GM12865 (cell line): ENCODE data around the gene ST3GAL2.
A peak's percentile ranks its signal among the peaks of the same experiment; 100 is the strongest.

Experiments used
- DNase-seq: peaks from one replicate; pipeline ENCODE4 v3.0.0; 2010; ENCODE audit warnings: low read depth
- H3K4me3 ChIP-seq: 2 replicates; pipeline ENCODE4 v1.5.1; 2011; ENCODE audit warnings: mild to moderate bottlenecking, low read depth, low read length, control low read depth
- TF ChIP-seq, protein P1 (sequence below): IDR thresholded peaks from 2 replicates; pipeline ENCODE4 v1.5.1; 2011; ENCODE audit warnings: low read length, control low read depth, low read depth, inconsistent platforms; ENCODE audit not compliant: insufficient read depth; ENCODE audit errors: missing control alignments

ST3GAL2 gene

DNA sequence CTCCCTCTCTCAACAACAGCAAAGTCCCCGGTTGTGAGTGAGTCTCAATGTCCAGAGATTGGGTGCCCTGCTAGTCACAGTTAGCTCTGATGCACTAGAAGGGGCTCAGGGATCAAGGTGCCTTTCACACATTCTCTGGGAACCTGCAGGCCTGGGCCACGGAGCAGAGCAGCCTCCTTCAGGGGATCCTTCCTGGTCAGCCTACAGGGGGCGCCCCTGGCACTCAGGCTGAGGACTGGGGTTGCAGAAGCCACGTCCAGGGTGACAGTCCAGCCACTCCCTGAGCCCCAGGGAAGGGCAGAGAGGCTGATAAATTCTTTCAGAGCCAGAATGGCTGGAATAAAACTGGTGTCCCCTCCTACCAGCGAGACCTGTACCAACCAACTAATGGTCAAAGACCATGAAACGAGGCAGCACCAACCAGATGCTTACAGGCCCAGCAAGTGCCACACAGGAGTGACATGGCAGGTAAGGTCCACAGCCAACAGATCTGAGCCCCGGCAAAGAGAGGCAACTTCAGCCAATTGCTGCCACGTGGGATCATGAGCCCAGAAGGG is 43.5 kb downstream of the ST3GAL2 start:
- DNase-seq, result peak; percentile 82
- TF ChIP-seq, protein P1, sequence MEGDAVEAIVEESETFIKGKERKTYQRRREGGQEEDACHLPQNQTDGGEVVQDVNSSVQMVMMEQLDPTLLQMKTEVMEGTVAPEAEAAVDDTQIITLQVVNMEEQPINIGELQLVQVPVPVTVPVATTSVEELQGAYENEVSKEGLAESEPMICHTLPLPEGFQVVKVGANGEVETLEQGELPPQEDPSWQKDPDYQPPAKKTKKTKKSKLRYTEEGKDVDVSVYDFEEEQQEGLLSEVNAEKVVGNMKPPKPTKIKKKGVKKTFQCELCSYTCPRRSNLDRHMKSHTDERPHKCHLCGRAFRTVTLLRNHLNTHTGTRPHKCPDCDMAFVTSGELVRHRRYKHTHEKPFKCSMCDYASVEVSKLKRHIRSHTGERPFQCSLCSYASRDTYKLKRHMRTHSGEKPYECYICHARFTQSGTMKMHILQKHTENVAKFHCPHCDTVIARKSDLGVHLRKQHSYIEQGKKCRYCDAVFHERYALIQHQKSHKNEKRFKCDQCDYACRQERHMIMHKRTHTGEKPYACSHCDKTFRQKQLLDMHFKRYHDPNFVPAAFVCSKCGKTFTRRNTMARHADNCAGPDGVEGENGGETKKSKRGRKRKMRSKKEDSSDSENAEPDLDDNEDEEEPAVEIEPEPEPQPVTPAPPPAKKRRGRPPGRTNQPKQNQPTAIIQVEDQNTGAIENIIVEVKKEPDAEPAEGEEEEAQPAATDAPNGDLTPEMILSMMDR, result peak; percentile 82
- H3K4me3 ChIP-seq, result no peak overlapping the region

DNA sequence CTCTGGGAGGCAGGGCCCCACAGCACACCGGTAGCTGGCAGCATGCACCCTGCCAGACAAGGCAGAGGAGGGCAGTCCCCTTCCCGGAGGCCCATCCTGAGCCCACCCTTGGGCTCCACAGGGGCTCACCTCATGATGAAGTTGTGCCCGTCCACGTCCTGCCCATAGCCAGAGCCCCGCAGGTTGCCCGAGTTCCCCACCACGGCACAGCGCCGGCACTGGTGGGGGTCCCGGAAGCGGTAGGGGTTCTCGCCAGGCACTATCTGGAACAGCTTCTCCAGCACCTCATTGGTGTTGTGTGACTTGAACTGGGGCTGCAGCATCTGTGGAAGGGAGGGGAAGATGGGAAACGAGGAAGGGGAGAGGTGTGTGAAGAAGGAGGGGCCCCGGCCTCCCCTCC is 44.0 kb downstream of the ST3GAL2 start:
- H3K4me3 ChIP-seq, result no peak overlapping the region
- TF ChIP-seq, protein P1, result no peak
- no peak for DNase-seq

DNA sequence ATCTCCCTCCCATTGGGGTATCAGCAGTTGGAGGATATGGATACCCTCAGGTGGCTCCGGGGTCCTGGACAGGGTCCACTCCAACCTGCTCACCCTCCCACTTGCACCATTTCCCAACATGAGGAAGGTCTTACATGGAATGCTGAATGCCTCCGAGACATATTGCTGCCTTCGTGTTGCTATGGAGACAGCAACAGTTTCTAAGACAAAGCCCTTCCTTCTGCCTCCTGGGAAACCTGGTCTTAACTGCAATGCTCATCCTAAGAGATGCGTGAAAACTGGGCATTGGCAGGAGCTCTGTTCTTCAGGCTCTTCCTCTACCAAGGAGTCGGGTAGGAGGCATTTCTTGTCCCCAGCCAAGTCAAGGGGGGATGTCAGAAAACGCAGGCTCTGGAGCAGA is 45.2 kb downstream of the ST3GAL2 start:
- no peak overlapping the region for H3K4me3 ChIP-seq
- TF ChIP-seq, protein P1, result no peak
- DNase-seq, result no peak

DNA sequence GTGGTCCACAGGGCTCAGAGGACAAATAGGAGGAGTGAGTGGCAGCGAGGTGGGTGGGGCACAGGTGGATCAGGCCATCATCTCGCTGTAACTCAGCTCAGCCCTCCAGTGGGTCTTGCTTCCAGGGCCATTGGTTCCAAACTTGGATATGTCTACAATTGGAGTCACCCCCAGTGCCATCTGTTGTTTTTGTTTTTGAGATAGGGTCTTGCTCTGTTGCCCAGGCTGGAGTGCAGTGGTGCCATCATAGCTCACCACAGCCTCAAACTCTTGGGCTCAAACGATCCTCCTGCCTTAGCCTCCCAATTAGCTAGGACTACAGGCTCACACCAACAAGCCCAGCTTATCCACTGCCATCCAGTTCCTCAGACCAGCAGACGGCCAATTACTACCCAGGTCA is 46.3 kb downstream of the ST3GAL2 start:
- TF ChIP-seq, protein P1, result no peak
- DNase-seq, result no peak
- H3K4me3 ChIP-seq, result no peak overlapping the region

DNA sequence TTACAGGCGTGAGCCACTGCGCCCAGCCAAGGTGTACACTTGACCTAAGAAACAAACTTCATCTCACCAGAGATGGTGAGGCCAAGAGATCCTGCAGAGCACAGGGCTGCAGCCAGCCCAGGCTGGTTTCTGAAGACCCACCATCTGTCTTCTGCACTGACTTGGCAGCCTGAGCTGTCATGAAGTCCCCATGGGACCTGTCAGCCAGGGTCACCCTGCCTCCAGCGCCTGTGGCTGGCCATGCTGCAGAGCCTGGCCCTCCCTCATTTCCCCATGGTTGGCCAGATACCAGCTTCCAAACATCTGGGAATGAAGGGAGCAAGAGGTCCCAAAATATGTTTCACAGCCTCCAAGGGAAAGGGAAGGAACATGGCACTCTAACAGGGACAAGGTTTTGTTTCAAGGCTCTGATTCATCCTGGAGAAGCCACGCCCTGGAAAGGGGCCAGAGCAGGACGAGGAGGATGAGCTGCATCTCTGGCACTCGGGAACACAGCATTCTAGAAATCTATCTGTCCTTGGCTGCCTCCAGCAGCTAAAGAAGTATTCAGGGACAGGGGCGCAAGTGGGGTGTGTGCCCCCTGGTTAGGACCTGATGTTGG is 46.9 kb downstream of the ST3GAL2 start:
- no peak for DNase-seq
- TF ChIP-seq, protein P1, result no peak
- no peak overlapping the region for H3K4me3 ChIP-seq

DNA sequence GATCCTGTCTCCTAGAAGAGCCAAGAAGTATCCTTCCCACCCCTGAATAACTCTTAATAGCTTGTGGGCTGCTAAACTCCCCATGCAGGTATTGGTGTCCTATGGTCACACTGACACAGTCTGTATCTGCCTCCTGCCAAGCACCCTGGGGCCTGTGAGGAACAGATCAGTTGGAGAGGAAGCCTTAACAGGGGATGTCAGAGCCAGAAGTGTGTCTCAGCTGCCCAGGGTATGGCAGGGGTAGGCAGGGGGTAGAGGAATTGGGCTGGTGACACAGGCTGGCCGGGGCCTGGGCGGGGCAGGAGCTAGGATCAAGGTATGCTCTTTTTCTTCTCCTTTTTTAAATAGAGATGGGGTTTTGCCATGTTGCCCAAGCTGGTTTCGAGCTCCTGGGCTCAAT is 47.5 kb downstream of the ST3GAL2 start:
- DNase-seq, result no peak
- TF ChIP-seq, protein P1, result no peak
- no peak overlapping the region for H3K4me3 ChIP-seq

DNA sequence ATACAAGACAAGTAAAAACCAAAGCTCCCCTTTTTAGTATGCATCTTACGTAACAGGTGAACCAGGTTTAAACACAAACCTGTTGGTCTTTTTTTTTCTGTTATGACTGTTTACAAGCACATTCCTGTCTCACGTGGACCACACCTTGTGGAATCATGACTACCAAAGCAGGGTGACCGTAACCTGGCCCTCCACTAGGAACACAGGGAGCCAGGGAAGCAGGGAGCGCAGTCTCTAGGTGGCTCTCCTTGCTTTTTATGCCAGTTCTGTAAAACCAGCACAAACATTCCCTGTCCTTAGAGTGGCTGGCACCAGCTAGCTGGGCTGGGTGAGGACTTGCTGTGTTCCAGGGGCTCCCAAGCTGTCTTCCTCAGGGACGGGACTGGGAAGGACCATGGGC is 48.1 kb downstream of the ST3GAL2 start:
- DNase-seq, result no peak
- H3K4me3 ChIP-seq, result no peak overlapping the region
- TF ChIP-seq, protein P1, result no peak
